Stimulated activated CD8-positive, alpha-beta memory T cell treated with anti-CD3 and anti-CD28 coated beads, Interleukin-12 subunit alpha, Interleukin-12 subunit beta, amount 100 ng/mL, for 1 hour (primary cell): ENCODE data around the gene SOCS1.
A peak's percentile ranks its signal among the peaks of the same experiment; 100 is the strongest.

Experiments
- DNase-seq: peaks from one replicate; pipeline ENCODE4 v3.0.0-alpha.2; 2020; ENCODE audit warnings: low read depth

The SOCS1 gene

GRCh38 chr16:11245222-11245737 is 10.7 kb downstream of the SOCS1 start:
- DNase-seq: no peak

- no peak for DNase-seq
These were observed 13.3 kb downstream of the SOCS1 start for GRCh38 chr16:11242658-11243057.

GRCh38 chr16:11241480-11242204 is 14.4 kb downstream of the SOCS1 start:
- DNase-seq: no peak

- no peak for DNase-seq
These were observed 15.1 kb downstream of the SOCS1 start for GRCh38 chr16:11240636-11241473.

GRCh38 chr16:11239644-11240632 is 16.1 kb downstream of the SOCS1 start:
- no peak for DNase-seq

- no peak for DNase-seq
These were observed 17.5 kb downstream of the SOCS1 start for GRCh38 chr16:11238272-11239202.

- DNase-seq: no peak
These were observed 19.3 kb downstream of the SOCS1 start for GRCh38 chr16:11236461-11237254.

- no peak for DNase-seq
These were observed 20.4 kb downstream of the SOCS1 start for GRCh38 chr16:11235703-11235991.

GRCh38 chr16:11234884-11235702 is 20.9 kb downstream of the SOCS1 start:
- no peak for DNase-seq

GRCh38 chr16:11233727-11234376 is 22.2 kb downstream of the SOCS1 start:
- peak; percentile 34 for DNase-seq

- DNase-seq: peak; percentile 62
These were observed 22.9 kb downstream of the SOCS1 start for GRCh38 chr16:11232852-11233726.

GRCh38 chr16:11232302-11232851 is 23.6 kb downstream of the SOCS1 start:
- no peak for DNase-seq

GRCh38 chr16:11231367-11231970 is 24.5 kb downstream of the SOCS1 start:
- no peak for DNase-seq

GRCh38 chr16:11229906-11230305 is 26.1 kb downstream of the SOCS1 start:
- DNase-seq: no peak

GRCh38 chr16:11229432-11229831 is 26.6 kb downstream of the SOCS1 start:
- no peak for DNase-seq

GRCh38 chr16:11225677-11226549 is 30.1 kb downstream of the SOCS1 start:
- no peak for DNase-seq
